ENCODE data around the gene RAB6B. TPM values are rescaled to one million over a fixed set of nuclear protein-coding genes. Genes with fewer than 3 reads are reported as not detected.

RAB6B gene
- total RNA-seq, 1 experiment from 2014 or later: 14.1 TPM

- H3K4me3 ChIP-seq (replicated peaks in 1 of 2; ENCODE audit: low read depth in 1 of 2, low read length in 2 of 2): no peak overlapping the region
Measured at GRCh38 chr3:133860519-133860918, 35.2 kb downstream of the RAB6B start.

More at GRCh38 chr3:133860519-133860918, 35.2 kb downstream of the RAB6B start:
- BruUV-seq (replicated peaks): no TSS peak
- intact Hi-C loops (cut with micrococcal nuclease): no loop called here
- Histone ChIP-seq H3K79me2 (ENCODE audit: insufficient read depth, low read length) (no peaks in the 10 kb centered on the region), H3K36me3 (ENCODE audit: control insufficient read depth in 1 of 2, insufficient read depth in 2 of 2, low read length in 2 of 2) (no peaks in the 10 kb centered on the region), H3K4me2 (ENCODE audit: low read length) (no peak overlapping the region), H3K9me3 (ENCODE audit: control insufficient read depth in 1 of 2, insufficient read depth in 1 of 2, low read depth in 1 of 2, low read length in 2 of 2) (no peaks in the 10 kb centered on the region), H3K27ac (ENCODE audit: low read depth, low read length) (no peak overlapping the region), H3K4me1 (ENCODE audit: control insufficient read depth in 1 of 2, insufficient read depth in 2 of 2, low read length in 2 of 2) (no peaks in the 10 kb centered on the region), H3K9me2 (ENCODE audit: insufficient read depth) (no peaks in the 10 kb centered on the region), H4K20me1 (ENCODE audit: insufficient read depth) (no peaks in the 10 kb centered on the region), H2AFZ (ENCODE audit: low read depth, low read length, poor library complexity, severe bottlenecking) (no peak overlapping the region), H3K27me3 (ENCODE audit: insufficient read depth, low read length) (no peaks in the 10 kb centered on the region), H3K9ac (ENCODE audit: low read length) (no peak overlapping the region)
- CTCF ChIA-PET: no interaction called here
- no peak for ATAC-seq
- DNase-seq (ENCODE audit: low read depth, low spot score): no peak
- TF ChIP-seq SIN3A (IDR thresholded peaks at IDR 0.05; ENCODE audit: low read depth) (no peak), POLR2AphosphoS5 (IDR thresholded peaks at IDR 0.05; ENCODE audit: low read depth, low read length) (no peak), FOSL1 (IDR thresholded peaks at IDR 0.05; ENCODE audit: low read depth) (no peak), EZH2 (IDR thresholded peaks at IDR 0.05) (no peak), SP1 (IDR thresholded peaks at IDR 0.05; ENCODE audit: low read depth) (no peak), ZFX (IDR thresholded peaks at IDR 0.05) (no peak), ZNF274 (IDR thresholded peaks at IDR 0.05; ENCODE audit: low read depth, low read length) (no peak), REST (IDR thresholded peaks at IDR 0.05; ENCODE audit: low read depth) (no peak), JUND (IDR thresholded peaks at IDR 0.05) (no peak), RAD21 (IDR thresholded peaks at IDR 0.05; ENCODE audit: low read depth) (no peak), SRF (IDR thresholded peaks at IDR 0.05; ENCODE audit: low read depth) (no peak), TCF7L2 (IDR thresholded peaks at IDR 0.05; ENCODE audit: borderline replicate concordance, extremely low read depth, insufficient read depth, insufficient read length) (no peak), YY1 (IDR thresholded peaks at IDR 0.05; ENCODE audit: extremely low read depth, insufficient replicate concordance, low read depth, low read length) (no peak), CEBPB (IDR thresholded peaks at IDR 0.05; ENCODE audit: low read depth) (no peak), CTCF (IDR thresholded peaks at IDR 0.05 in 2 of 3, conservative IDR thresholded peaks at IDR 0.05 in 1 of 3; ENCODE audit: borderline replicate concordance in 1 of 3, insufficient read depth in 1 of 3, low read depth in 2 of 3, low read length in 2 of 3) (no peak), ZBTB33 (IDR thresholded peaks at IDR 0.05; ENCODE audit: extremely low read depth, insufficient replicate concordance, low read length) (no peak), ELF1 (IDR thresholded peaks at IDR 0.05; ENCODE audit: borderline replicate concordance, low read depth) (no peak), MAX (IDR thresholded peaks at IDR 0.05) (no peak), ATF3 (IDR thresholded peaks at IDR 0.05) (no peak)
- POLR2A ChIA-PET: no interaction called here
- RAD21 ChIA-PET (ENCODE audit: low non-redundant PET in 1 of 2, low total read pairs in 2 of 2, uncharacterized antibody in 2 of 2, unreplicated experiment in 2 of 2): no interaction called here

Data from HCT116 (cell line).